HEK293T (cell line): ENCODE results near the gene PTPRG.
A peak's percentile ranks its signal among the peaks of the same experiment; 100 is the strongest.

Experiments
- FOXA1 ChIP-seq: fragments of 450-650 bp; IDR thresholded peaks from 2 replicates; pipeline ENCODE4 v1.6.1; 2016; ENCODE audit warnings: mild to moderate bottlenecking
- PKNOX1 ChIP-seq: fragments of 450-650 bp; IDR thresholded peaks from 2 replicates; pipeline ENCODE4 v1.6.1; 2016

DNA sequence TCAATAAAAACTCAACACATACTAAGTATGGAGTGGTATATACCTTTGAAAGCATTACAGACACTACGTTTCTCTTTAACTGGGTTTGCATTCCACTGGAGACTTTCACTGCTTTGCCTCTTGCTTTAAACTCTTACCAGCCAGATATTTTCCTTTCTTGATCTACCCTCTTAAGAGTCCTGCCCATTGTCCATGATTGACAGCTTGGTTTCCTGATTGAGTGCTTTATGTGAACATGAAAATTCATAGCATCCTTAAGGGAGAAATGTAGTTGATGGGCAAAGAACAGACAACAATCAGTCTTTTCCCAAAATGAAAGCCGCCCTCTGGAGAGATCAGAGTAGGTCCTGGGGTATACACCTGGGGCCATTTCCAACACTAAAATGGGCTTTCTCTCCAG is 78.6 kb downstream of the PTPRG start:
- TF ChIP-seq FOXA1 (no peak), PKNOX1 (peak; percentile 81)
